Measurements from ENCODE around the gene RBBP5. TPM values are rescaled to one million over a fixed set of nuclear protein-coding genes. Genes with fewer than 3 reads are reported as not detected.

Gene RBBP5
- polyA plus RNA-seq, 1 donor: 10.9 TPM

Other genes starting within 250 kb of the RBBP5 start
- 0.72 TPM for gene CNTN2, start 78.8 kb downstream of the RBBP5 start, polyA plus RNA-seq (ENCODE audit: insufficient read length)
- gene TMEM81, start 37.5 kb downstream of the RBBP5 start, polyA plus RNA-seq (ENCODE audit: insufficient read length): 1.7 TPM
- 7.4 TPM for gene DSTYK, start 89.7 kb upstream of the RBBP5 start, polyA plus RNA-seq (ENCODE audit: insufficient read length)
- 11.8 TPM for gene TMCC2, start 106.0 kb upstream of the RBBP5 start, polyA plus RNA-seq (ENCODE audit: insufficient read length)
- 0.71 TPM for gene NUAK2, start 199.8 kb upstream of the RBBP5 start, polyA plus RNA-seq (ENCODE audit: insufficient read length)
- gene KLHDC8A, start 234.9 kb upstream of the RBBP5 start, polyA plus RNA-seq (ENCODE audit: insufficient read length): 0.59 TPM